HUES6 (cell line): ENCODE measurements around the gene PITRM1.
A peak's percentile ranks its signal among the peaks of the same experiment; 100 is the strongest.
"Not testable (repeated sequence)": the region's sequence is repeated elsewhere in the genome, so short reads cannot be mapped to it uniquely, and the experiment has no call there.

Experiments used
- H3K27ac ChIP-seq: 2 replicates; pipeline ENCODE4 v1.7.0; 2013; ENCODE audit warnings: low read depth, mild to moderate bottlenecking, low read length, inconsistent platforms
- H3K27me3 ChIP-seq: 2 replicates; pipeline ENCODE4 v1.6.1; 2013; ENCODE audit warnings: low read length; ENCODE audit not compliant: control insufficient read depth, insufficient read depth
- H3K36me3 ChIP-seq: 2 replicates; pipeline ENCODE4 v1.6.1; 2013; ENCODE audit warnings: low read length; ENCODE audit not compliant: control insufficient read depth, insufficient read depth
- H3K4me1 ChIP-seq: 2 replicates; pipeline ENCODE4 v1.6.1; 2013; ENCODE audit warnings: low read length; ENCODE audit not compliant: control insufficient read depth, insufficient read depth
- H3K4me3 ChIP-seq: 2 replicates; pipeline ENCODE4 v1.5.1; 2013; ENCODE audit warnings: low read depth, low read length
- H3K9ac ChIP-seq: one replicate; pipeline ENCODE4 v1.6.1; 2013; ENCODE audit warnings: mild to moderate bottlenecking, low read length
- H3K9me3 ChIP-seq: 2 replicates; pipeline ENCODE4 v1.6.1; 2013; ENCODE audit warnings: low read depth, low read length; ENCODE audit not compliant: control insufficient read depth, insufficient read depth

The PITRM1 gene

DNA sequence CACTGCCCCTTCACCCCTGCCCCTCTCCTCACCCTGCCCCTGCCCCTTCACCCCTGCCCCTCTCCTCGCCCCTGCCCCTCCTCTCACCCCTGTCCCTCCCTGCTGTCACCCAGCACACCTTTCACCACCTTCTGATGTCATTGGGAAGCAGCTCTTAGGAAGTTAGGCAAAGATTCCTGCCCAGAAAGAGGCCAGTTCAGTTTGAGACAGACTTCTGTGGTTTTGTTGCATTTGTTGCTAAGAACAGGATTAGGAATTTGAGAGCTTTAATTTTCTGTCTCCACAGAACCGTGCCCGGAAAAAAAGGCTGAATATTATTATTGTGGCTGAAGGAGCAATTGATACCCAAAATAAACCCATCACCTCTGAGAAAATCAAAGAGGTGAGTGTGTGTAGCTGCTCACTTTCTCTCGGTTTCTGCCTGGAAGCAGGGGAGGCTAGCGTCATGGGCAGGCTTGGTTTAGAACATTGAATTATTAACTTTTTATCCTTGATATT is 65.6 kb downstream of the PITRM1 start:
- Histone ChIP-seq H3K27me3 (no peaks in the 10 kb centered on the region), H3K9ac (no peak overlapping the region), H3K9me3 (no peaks in the 10 kb centered on the region), H3K4me1 (peaks cover 9% of the 10 kb centered on the region), H3K36me3 (peaks cover 85% of the 10 kb centered on the region), H3K4me3 (no peak overlapping the region), H3K27ac (no peak overlapping the region)

DNA sequence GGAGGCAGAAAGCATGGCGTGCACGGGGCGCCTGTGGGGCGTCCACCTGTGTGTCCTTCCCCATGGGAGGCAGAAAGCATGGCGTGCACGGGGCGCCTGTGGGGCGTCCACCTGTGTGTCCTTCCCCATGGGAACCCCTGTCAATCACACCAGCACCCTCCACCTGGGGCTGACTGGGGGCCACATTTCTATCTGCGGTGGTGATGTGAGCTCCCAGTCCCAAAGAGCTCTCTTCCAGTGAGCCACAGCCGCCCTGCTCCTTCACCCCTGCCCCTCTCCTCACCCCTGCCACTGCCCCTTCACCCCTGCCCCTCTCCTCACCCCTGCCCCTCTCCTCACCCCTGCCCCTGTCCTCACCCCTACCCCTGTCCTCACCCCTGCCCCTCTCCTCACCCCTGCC is 66.3 kb downstream of the PITRM1 start:
- not testable (repeated sequence) for H3K9ac ChIP-seq, H3K4me1 ChIP-seq, H3K27me3 ChIP-seq, H3K27ac ChIP-seq, H3K4me3 ChIP-seq, H3K9me3 ChIP-seq
- peaks cover 83% of the 10 kb centered on the region for H3K36me3 ChIP-seq

DNA sequence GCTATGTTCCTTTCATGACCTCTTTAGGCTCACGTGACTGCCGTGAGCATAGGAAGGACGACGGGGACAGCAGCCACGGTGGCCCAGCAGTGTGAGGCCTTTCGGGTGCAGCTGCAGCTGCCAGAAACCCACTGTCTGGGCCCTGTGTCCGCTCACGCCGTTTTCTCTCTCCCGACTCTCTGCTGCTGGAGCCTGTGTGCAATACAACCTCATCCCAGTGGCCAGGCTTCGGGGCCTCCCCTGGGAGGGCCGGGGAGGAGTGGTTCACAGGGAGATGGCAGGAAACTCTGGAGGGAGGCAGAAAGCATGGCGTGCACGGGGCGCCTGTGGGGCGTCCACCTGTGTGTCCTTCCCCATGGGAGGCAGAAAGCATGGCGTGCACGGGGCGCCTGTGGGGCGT is 66.7 kb downstream of the PITRM1 start:
- Histone ChIP-seq H3K27ac (no peak overlapping the region), H3K9me3 (no peaks in the 10 kb centered on the region), H3K4me1 (peaks cover 9% of the 10 kb centered on the region), H3K9ac (no peak overlapping the region), H3K27me3 (no peaks in the 10 kb centered on the region), H3K4me3 (no peak overlapping the region), H3K36me3 (peaks cover 83% of the 10 kb centered on the region)

DNA sequence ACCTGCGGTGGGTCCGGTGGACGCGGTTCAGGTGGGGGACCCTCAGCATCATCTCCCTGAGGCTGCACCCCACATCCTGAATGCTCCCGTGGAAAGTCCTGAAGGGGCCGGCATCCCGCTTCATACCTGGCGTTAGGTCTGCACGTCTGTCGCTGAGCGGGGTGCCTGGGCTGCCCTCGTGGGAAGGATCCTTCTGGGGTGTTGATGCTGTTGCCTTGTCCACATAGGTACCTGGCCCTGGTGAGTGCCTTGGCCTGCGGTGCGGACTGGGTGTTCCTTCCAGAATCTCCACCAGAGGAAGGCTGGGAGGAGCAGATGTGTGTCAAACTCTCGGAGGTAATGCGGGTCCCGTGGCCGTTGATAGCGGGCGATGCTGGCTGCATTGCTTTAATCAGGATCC is 67.4 kb downstream of the PITRM1 start:
- no peaks in the 10 kb centered on the region for H3K9me3 ChIP-seq
- H3K36me3 ChIP-seq, result peaks cover 83% of the 10 kb centered on the region
- H3K9ac ChIP-seq, result no peak overlapping the region
- peaks cover 9% of the 10 kb centered on the region for H3K4me1 ChIP-seq
- H3K27ac ChIP-seq, result no peak overlapping the region
- no peak overlapping the region for H3K4me3 ChIP-seq
- no peaks in the 10 kb centered on the region for H3K27me3 ChIP-seq

GRCh38 chr10:3104251-3104918 is 68.2 kb downstream of the PITRM1 start:
- Histone ChIP-seq H3K9ac (no peak overlapping the region), H3K27ac (no peak overlapping the region), H3K9me3 (no peaks in the 10 kb centered on the region), H3K4me3 (no peak overlapping the region), H3K27me3 (no peaks in the 10 kb centered on the region), H3K4me1 (peaks cover 9% of the 10 kb centered on the region), H3K36me3 (peaks cover 85% of the 10 kb centered on the region)

DNA sequence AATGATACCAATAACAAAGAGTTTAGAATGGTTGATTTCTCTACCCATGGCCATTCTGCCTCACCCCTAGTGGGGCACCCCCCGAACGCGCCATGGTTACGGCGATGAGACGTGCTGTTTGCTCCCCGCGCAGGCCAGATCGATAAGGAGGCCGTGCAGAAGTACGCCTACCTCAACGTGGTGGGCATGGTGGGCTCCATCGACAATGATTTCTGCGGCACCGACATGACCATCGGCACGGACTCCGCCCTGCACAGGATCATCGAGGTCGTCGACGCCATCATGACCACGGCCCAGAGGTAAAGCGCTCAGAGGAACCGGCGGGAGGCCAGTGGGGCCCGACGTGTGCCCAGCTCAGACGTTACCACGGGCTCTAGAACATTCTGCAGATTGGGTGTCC is 68.9 kb downstream of the PITRM1 start:
- H3K27me3 ChIP-seq, result no peaks in the 10 kb centered on the region
- H3K27ac ChIP-seq, result peak overlapping the region; percentile 56; the same call in 1 of the 2 replicates
- no peak overlapping the region for H3K4me3 ChIP-seq
- H3K36me3 ChIP-seq, result peaks cover 85% of the 10 kb centered on the region
- H3K9me3 ChIP-seq, result no peaks in the 10 kb centered on the region
- peaks cover 9% of the 10 kb centered on the region for H3K4me1 ChIP-seq
- H3K9ac ChIP-seq, result no peak overlapping the region

DNA sequence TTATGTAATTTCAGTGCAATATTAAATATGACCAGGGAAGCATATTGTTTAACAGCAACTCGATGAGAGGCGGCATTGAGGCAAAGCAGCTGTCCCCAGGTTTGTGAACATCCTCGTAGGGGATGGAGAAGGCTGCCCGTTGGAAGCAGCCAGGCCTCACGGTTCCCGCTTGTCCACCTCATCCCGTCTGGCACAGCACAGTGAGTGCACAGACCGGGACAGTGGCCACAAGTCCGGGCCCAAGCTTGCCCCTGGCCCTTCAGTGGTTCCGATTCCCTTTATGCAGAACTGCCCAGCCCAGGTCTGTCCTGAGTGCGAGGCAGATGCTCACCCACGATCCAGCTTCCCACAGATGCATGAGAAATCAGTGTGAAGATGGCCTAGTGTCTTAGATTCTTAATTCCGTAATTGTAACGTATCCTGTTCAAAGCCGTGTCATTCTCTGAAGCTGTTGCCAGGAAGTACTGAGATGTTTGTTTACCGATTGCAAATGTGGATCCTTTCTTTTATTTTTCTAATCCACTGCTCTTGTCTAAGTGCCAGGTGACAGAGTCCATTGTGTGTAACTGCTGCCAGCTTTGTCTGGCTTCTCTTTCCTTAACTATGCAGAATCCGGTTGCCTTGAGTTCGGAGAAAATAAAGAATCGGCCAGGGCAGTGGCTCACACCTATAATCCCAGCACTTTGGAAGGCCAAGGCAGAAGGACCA is 69.7 kb downstream of the PITRM1 start:
- Histone ChIP-seq H3K9me3 (no peaks in the 10 kb centered on the region), H3K27ac (peak overlapping the region; percentile 56; the same call in 1 of the 2 replicates), H3K4me1 (peaks cover 9% of the 10 kb centered on the region), H3K4me3 (no peak overlapping the region), H3K9ac (no peak overlapping the region), H3K36me3 (peaks cover 79% of the 10 kb centered on the region), H3K27me3 (no peaks in the 10 kb centered on the region)

- H3K27ac ChIP-seq, result no peak overlapping the region
- H3K9ac ChIP-seq, result no peak overlapping the region
- H3K4me3 ChIP-seq, result no peak overlapping the region
- peaks cover 19% of the 10 kb centered on the region for H3K4me1 ChIP-seq
- no peaks in the 10 kb centered on the region for H3K9me3 ChIP-seq
- H3K27me3 ChIP-seq, result no peaks in the 10 kb centered on the region
- H3K36me3 ChIP-seq, result peaks cover 68% of the 10 kb centered on the region
These were observed 71.5 kb downstream of the PITRM1 start for GRCh38 chr10:3100856-3101640.

DNA sequence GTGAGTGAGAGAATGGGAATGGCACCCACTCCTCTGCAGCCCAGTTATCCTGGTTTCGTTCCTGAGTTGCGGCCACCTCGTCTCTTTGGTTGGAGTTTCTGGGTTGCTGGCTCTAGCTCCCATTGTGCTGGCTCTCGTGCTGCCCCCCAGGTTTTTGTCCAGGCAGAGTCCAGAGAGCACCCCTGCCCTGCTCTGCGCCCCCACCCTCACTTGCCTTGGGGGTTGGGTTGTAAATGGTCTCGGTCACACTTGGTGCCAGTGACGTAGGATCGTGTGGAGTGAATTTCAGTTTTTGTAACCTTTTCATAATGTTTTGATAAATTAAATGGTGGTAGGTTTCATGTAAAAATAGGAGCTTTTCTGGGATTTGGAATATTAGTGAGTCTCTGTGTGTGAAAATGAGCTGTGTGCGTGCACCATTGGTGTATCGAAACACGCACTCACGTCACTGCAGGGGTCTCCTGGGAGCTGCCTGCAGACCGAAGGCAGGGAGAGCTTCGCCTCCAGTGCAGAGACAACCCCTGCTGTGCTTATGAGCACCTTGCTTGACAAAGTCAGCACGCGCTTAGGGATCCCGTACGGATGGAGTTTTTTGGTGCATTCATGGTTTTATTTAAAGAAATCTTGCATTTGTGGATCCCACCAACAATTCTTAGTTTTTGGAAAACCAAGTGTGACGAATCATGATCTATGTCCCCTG is 72.3 kb downstream of the PITRM1 start:
- Histone ChIP-seq H3K27me3 (no peaks in the 10 kb centered on the region), H3K36me3 (peaks cover 60% of the 10 kb centered on the region), H3K4me3 (no peak overlapping the region), H3K4me1 (peaks cover 27% of the 10 kb centered on the region), H3K9ac (no peak overlapping the region), H3K27ac (no peak overlapping the region), H3K9me3 (no peaks in the 10 kb centered on the region)

- H3K4me1 ChIP-seq, result peaks cover 35% of the 10 kb centered on the region
- no peaks in the 10 kb centered on the region for H3K9me3 ChIP-seq
- no peaks in the 10 kb centered on the region for H3K27me3 ChIP-seq
- no peak overlapping the region for H3K4me3 ChIP-seq
- peaks cover 53% of the 10 kb centered on the region for H3K36me3 ChIP-seq
- no peak overlapping the region for H3K27ac ChIP-seq
- H3K9ac ChIP-seq, result no peak overlapping the region
These were observed 73.1 kb downstream of the PITRM1 start for GRCh38 chr10:3099291-3100092.
